GM13977 (cell line): ENCODE data around the gene TRIM50.
"Not testable (repeated sequence)": the region's sequence is repeated elsewhere in the genome, so short reads cannot be mapped to it uniquely, and the experiment has no call there.

ENCODE experiments used
- DNase-seq: peaks from one replicate; pipeline ENCODE4 v3.0.0; 2012; ENCODE audit warnings: low spot score
- CTCF ChIP-seq: IDR thresholded peaks from 2 replicates; pipeline ENCODE4 v1.5.1; 2012; ENCODE audit warnings: mild to moderate bottlenecking, control low read depth; ENCODE audit not compliant: insufficient read depth; ENCODE audit errors: extremely low read depth, missing control alignments
- in situ Hi-C: fragments of 300-500 bp; cut with MboI; formaldehyde crosslinking; loops from one replicate; pipeline ENCODE4 v1.12.0; 2022; ENCODE audit warnings: low sequenced_read_pairs, low pct_unique_long_range_greater_than_20kb, mixed read lengths, inconsistent platforms; ENCODE audit not compliant: unreplicated experiment

The TRIM50 gene

GRCh38 chr7:73366127-73366526 is 38.2 kb upstream of the TRIM50 start:
- in situ Hi-C loops = no loop called here

GRCh38 chr7:73364006-73364728 is 36.3 kb upstream of the TRIM50 start:
- DNase-seq = no peak
- in situ Hi-C loops = no loop called here
- TF ChIP-seq CTCF = no peak

More at GRCh38 chr7:73366127-73366526, 38.2 kb upstream of the TRIM50 start:
- no peak for TF ChIP-seq CTCF
- no peak for DNase-seq

GRCh38 chr7:73363225-73364005 is 35.5 kb upstream of the TRIM50 start:
- in situ Hi-C loops = no loop called here
- TF ChIP-seq CTCF = no peak

GRCh38 chr7:73360590-73360989 is 32.7 kb upstream of the TRIM50 start:
- in situ Hi-C loops, DNase-seq: not testable (repeated sequence)

More at GRCh38 chr7:73363225-73364005, 35.5 kb upstream of the TRIM50 start:
- DNase-seq = no peak

- in situ Hi-C loops = no loop called here
- TF ChIP-seq CTCF = no peak
- DNase-seq = no peak
Observed at GRCh38 chr7:73359746-73360375, 32.0 kb upstream of the TRIM50 start.

- no peak for TF ChIP-seq CTCF
- in situ Hi-C loops = no loop called here
- DNase-seq = no peak
Observed at GRCh38 chr7:73359306-73359705, 31.4 kb upstream of the TRIM50 start.
